B cell (primary cell): ENCODE measurements around the gene FASTK.

Experiments
- CTCF ChIP-seq: fragments of 200-600 bp; IDR thresholded peaks from one replicate; pipeline ENCODE4 v1.8.0; 2022; ENCODE audit warnings: antibody characterized with exemption, mild to moderate bottlenecking
- EZH2 ChIP-seq: IDR thresholded peaks from 2 replicates; pipeline ENCODE4 v1.6.1; 2012; ENCODE audit warnings: borderline replicate concordance, low read depth, mild to moderate bottlenecking, moderate library complexity, low read length; ENCODE audit not compliant: insufficient read depth, poor library complexity, severe bottlenecking

- TF ChIP-seq CTCF (no peak), EZH2 (no peak)
Observed at GRCh38 chr7:151124481-151124880, 43.9 kb upstream of the FASTK start.
